HG03066 (cell line): ENCODE results near the gene CHD2.

Experiments
- ATAC-seq: cut with Tn5 transposase; IDR thresholded peaks from one replicate; pipeline ENCODE4 v1.9.1; 2021; ENCODE audit warnings: low read depth; ENCODE audit not compliant: unreplicated experiment

CHD2 gene

DNA sequence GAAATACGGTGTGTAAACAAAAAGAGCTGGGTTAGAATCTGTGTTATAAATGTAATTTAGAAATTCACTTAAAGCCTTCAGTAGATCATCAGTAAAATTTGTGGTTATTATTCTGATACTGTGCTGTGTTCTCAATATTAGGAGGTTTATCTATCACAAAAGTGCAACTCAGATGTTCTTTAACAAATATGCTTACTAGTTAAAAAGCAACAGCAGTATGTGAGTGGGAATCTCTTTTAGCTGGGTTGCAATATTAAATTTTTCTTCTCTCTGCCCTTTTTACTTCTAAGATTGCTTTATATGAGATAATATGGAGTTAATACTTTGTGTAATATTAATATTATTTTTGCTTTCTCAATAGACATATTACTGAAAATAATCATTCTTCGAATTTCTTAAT lies 53.4 kb downstream of the CHD2 start:
- no peak for ATAC-seq

DNA sequence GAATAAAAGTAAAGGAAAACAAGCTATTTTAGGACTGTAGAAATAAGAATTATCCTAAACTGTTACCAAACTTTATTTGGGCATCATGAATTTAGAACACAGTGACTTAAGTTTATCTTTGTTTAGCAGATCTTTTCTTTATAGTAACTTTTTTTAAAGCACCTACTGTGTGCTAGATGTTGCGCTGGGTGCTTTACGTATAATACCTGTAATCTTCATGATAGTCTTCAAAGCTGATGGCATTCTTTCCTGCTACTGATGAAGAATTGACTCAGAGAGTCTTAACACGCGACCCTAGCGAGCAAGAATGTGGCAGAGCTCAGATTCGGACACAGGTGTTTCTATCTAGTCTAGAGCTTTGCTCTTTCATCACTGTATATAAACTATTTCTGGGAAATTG lies 53.9 kb downstream of the CHD2 start:
- no peak for ATAC-seq

DNA sequence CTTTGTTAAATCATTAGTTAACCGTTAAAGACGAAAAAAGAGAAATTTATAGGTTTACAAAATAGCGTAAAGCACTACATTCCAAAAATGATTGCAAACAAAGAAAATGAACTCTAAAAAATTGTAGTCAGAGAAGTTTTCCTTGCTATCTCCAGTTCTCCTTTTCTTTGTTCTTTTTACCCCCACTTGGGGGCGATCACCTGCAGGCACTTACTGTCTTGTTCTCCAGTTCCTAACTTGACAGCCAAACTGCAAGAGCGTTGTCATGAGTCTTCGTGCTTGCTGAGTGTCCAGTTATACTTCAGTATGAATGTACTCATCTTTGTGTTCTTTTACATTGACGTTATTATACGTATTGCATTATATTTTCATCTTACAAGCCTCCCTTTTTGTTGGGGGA lies 54.5 kb downstream of the CHD2 start:
- no peak for ATAC-seq

DNA sequence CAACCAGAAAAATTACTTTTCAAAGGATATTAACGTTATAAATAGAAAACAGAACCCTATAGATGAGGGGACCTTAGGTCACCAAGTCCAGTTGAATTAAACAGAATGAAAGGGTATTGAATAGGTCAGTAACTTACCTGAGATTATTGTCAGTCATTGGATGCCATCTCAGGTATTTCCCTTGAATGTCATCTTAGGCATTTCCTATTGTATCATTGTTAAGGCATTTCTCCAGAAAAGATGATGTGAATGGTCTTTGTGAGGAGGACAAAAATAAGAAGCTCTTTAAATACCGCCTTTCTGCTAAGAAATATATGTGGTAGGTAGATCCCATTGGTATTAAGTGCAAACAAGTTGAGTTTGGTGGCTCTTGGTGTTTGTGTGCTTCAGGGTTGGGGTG lies 55.6 kb downstream of the CHD2 start:
- ATAC-seq = no peak

DNA sequence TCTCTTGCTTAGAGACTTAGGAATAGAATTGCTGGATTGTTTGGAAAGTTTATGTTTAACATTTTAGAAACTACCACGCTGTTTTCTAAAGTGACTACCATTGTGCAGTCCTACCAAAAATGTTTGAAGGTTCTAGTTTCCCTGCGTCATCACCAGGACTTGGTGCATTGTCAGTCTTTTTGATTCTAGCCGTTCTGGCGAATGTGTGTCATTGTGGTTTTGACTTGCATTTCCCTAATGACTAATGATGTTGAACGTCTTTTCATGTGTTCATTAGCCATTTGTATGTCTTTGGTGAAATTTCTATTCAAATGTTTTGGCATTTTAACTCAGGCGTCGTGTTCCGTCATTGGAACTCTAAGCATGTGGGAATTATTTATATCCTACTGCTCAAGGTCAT lies 58.0 kb downstream of the CHD2 start:
- ATAC-seq = no peak

DNA sequence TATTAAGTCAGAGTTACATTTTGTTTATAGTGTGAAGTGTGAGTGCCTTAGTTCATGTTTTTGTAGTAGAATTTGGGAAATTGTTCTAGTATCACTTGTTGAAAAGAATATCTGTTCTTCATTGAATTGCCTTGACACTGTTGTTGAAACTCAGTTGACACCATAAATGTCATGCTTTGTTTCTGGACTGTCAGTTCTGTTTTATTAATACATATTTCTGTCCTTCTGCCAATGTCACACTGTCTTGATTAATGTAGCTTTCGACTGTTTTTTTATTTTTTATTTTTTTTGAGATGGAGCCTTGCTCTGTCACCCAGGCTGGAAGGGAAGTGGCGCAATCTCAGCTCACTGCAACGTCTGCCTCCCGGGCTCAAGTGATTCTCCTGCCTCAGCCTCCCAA lies 59.1 kb downstream of the CHD2 start:
- ATAC-seq = no peak

DNA sequence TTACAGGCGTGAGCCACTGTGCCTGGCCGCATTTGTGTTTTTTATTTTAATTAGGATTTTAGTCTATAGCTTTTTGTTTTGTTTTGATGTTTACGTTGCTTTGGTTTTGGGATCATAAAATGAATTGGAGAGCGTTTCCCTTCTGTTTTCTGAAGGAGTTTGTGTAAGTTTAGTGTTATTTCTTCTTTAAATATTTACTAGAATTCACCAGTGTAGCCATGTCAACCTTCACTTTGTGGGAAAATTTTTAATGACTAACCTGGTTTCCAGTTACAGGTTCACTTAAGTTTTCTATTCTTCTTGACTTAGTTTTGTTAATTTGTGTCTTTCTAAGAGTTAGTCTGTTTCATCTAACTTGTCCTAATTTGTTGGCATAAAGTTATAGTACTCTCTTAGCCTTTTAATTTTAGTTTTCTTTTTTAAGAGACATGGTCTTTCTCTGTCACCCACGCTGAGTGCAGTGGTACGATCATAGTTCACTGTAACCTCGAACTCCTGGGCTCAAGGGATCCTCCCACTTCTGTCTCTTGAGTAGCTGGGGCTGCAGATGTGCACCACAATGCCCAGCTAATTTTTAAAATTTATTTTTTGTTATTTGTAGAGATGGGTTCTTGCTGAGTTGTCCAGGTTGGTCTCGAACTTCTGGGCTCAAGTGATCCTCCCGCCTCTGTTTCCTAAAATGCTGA lies 61.0 kb downstream of the CHD2 start:
- ATAC-seq = no peak

DNA sequence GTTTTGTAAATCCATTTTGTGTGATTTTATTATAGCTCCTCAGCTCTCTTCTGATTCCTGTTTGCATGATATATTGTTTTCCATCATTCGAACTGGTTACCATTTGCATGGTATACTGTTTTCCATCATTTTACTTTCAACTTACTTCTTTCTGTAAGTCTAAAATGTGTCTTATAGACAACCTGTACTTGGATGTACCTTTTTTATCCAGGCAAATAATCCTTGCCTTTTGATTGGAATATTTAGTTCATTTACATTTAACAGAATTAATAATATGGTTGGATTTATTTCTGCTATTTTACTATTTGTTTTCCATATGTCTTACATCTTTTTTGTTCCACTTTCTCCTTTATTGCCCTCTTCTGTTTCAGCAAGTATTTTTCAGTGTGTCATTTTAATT lies 62.8 kb downstream of the CHD2 start:
- ATAC-seq = no peak

DNA sequence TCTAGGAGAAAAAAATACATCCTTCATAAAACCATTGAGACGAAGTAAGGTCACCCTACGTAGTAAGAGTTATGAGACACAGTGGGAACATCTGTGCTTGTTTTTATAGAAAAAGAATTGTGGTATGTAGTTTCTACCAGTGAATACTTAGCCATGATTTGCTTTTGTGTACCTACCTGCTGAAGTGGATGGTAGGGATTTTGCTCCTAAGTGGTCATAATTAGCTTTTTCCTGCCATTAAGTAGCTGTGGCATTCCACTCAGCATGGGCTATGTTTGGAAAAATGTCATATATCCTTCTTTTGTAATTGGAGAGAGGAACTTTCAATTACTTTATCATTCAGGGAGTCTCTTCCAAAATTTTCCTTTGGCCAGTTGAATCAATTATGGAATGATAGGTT lies 63.7 kb downstream of the CHD2 start:
- no peak for ATAC-seq

DNA sequence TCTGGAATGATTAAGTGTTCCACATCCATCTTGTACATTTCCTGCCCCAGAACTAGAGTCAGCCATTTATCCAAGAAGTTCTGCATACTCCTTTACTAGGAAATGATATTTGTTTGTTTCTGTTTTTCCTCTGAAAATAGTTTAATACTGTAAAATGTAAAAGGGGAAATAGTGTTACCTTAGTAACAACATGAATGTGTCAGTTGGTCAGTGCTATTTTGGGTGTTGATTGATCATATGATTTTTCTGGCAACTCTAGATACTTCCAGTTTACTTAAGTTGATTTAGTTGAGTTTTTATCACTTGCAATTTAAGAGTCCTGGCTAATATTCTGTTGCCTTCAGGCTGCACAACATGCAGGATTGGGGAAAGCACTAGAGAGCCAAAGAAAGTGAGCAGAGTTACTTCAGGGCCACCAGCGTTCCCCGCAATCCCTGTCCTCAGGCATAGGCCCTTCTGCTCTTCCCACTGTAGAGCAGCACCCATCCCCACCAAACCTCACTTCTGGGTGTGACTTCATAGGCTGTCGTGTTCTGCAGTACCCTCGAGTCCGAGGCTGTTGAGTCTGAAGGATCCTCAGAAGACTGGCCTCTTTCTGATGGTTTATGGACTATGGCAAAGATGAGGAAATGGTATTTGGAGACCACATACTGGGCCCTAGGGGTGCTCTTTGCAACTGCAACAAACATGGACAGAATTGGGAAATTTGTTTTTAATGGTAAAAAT lies 69.0 kb downstream of the CHD2 start:
- no peak for ATAC-seq

DNA sequence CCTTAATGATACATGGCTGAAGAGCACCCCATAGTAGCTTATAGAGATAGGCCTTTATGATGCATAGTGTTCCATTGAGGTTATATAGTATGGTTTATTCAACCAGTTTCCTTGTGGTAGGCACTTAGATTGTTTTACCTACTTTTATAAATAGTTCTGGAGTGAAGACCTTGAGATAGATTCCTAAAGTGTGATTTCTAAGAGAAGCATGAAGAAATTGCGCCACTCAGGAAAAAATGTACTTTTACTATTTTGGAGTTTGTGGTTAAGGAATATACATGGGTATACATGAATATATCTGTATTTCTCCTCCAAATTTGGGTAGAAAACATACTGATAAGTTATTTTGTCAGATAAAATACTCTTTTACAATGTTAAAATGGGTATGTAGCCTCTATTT lies 70.5 kb downstream of the CHD2 start:
- no peak for ATAC-seq

DNA sequence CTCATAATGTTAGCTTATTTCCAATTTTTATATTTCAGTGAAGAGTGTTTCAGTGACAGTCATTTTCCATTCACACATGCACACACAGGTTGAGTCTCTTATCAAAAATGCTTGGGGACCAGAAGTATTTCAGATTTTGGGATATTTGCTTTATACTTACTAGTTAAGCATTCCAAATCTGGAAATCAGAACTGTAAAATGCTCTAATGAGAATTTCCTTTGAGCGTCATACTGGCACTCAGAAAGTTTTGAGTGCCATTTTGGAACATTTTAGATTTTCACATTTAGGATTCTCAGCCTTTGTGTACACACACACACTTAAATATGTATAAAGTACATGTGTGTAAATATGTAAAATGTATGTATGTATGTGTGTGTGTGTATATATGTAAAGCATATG lies 71.0 kb downstream of the CHD2 start:
- no peak for ATAC-seq

DNA sequence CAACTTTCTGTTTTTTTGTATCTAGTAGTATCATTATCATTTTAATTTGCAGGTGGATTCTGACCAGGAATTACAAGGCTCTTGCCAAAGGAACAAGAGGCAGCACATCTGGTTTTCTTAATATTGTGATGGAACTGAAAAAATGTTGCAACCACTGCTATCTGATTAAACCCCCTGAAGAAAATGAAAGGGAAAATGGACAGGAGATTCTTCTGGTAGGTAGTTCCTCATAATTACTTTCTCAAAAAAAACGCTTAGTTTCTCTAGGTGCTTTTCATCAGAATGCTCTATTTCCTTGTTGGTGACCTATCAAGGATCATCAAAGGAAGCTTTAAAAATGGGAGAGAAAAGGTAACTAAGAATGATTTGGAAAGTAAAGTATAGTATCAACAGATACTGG lies 71.6 kb downstream of the CHD2 start:
- no peak for ATAC-seq

DNA sequence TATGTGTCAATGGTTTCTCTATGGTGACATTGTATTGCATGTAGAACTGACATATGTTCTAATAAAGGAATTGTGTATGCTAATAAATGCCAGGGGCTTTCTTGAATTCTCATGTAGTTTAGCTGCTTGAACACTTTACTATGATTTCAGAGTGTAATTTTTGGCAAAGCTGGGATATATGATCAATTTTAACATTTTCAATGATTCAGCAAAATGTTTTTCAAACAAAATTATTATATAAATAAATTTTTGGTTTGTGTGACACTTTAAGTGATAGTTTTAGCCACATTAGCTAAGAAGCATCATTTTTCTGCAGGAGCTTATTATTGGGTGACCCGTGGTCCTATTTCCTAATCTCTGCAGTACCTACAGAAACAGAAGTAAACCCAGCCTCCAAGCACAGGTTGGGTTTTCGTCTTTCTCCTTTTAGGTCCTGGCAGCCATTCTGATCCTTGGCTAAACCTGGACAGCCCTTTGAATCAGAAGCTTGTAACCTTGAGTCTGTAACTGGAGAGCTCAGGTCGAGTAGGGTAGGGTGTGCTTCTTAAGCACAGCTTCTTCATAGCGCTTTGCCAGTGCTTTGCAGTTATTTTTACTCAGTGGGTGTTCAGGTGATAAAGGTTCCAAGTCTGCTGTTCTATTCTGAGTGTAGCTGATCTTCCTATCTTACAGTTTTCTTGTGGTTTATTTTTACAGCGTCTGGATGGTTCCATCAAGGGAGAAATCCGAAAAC lies 74.2 kb downstream of the CHD2 start:
- no peak for ATAC-seq

DNA sequence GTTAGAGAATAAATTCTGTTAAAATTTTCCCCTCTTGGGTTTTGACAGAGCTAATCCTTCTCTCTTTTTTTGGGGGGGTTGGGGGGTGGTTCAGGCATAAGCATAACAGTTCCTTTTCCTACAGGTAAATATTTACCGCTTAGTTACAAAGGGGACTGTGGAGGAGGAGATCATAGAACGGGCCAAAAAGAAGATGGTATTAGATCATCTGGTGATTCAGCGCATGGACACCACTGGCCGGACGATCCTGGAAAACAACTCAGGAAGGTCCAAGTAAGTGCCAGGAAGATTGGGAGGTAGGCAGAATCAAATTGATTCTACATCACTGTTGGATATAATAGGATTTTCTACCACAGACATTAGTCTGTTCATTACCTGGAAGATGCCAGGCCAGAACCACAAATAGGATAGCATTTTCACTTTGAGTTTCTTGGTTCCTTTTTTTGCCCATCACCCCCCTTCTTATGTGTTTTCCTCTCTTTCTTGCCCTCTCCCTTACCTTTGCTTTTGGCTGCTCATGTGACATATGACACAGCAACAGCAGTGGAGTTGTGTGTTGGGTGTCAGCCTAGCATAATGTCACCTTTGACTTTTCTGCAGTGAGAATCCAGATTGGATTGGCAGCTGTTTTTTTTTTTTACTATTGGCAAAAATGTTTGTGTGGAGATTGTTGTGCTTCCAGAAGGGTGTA lies 79.0 kb downstream of the CHD2 start:
- no peak for ATAC-seq

DNA sequence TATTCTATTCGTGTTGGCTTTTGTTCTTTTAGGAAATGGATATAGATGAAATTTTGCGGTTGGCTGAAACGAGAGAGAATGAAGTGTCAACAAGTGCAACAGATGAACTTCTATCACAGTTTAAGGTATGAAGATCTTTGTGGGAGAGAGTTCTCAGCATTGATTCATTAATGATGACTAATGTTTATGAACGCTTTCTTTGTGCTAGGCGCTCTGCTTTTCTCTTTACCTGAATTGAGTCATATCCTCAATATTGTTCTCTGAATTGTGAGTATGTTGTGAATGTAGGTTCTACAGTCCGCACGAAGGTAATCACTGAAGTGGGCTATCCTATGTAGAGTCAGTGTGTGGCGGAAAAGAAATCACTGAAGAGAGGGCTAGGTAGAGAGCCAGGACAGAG lies 81.2 kb downstream of the CHD2 start:
- ATAC-seq = no peak

DNA sequence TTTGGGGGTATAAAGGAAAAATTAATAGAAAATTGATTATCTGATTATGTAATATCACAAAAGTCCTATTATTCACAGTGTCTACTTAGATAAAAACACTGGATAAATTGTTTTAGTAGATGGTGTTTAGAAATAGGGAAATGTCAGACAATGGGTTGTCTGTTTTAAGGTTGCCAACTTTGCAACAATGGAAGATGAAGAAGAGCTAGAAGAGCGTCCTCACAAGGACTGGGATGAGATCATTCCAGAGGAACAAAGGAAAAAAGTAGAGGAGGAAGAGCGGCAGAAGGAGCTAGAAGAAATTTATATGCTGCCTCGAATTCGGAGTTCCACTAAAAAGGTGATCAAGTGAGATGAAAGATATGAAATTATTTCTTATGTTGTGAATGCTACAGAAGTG lies 84.0 kb downstream of the CHD2 start:
- ATAC-seq = no peak

DNA sequence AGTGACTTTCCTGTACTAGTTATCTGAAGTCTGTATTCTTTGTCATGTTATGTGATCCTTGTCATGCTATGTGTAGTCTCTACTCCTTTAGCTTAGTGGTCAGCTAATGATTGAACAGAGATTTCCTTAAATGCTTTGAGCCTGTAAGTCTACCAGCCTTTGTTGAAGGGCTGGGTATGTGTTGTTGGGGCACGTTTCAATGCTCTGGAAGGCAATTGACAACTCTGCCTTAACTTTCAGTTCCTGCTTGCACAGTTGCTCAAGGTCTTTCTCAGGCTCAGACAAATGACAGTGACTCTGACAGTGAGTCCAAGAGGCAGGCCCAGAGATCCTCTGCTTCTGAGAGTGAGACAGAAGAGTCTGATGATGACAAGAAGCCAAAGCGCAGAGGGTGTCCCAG lies 89.3 kb downstream of the CHD2 start:
- peak; percentile 77 for ATAC-seq

DNA sequence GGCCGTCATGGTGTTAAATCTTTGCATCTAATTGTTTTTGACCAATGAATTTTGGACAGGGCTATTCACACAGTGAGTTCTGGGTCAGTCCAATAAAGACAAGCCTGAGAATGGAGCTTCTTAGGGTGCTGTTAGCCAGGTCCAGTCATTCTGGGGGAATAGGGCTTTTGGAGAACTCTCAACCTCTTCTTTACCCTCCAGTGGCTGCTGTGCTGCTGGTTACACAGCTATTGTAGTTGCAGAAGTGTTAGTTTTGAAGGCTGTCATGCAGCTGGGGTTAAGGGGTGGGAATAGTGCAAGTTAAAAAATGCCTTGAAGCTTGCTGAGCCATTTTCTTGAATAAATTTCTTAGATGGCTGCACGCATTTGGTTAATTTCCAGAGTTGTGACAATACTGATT lies 89.9 kb downstream of the CHD2 start:
- no peak for ATAC-seq

DNA sequence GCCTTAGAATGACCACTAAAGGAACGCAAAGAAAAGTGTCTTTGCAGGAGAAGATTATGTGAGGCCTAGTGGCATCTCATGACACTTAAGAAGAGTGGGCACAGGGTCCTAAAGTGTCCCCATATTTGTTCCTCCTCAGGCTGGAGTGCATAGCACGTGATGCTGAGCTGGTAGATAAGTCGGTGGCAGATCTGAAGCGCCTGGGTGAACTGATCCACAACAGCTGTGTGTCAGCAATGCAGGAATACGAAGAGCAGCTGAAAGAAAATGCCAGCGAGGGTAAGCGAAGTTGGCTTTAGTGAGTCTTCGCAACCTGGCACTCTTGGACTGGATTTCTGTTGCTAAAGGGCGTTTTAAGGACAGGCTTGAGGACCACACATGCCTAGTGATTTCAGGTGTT lies 92.6 kb downstream of the CHD2 start:
- ATAC-seq = no peak

DNA sequence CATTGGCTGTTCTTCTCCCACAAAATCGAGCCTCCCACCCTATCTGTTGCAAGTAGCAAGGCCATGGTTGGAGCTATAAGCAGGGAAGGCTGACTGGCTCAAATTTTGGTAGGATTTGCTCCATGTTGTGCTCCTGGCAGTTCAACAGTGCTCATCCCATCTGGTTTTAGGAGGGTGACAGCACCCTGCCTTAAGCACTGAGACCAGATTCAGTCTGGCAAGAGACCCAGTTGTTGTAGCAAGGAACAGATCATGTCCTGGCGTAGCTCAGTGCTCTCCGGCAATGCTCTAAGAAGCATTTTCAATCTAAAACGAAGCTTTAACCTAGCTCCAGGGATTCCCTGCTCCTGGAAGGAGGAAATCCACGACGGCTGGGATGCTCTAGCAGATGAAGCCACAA lies 97.7 kb downstream of the CHD2 start:
- ATAC-seq = no peak
